Stimulated activated CD4-positive, alpha-beta T cell treated with anti-CD3 and anti-CD28 coated beads, Interleukin-12 subunit alpha, Interleukin-12 subunit beta, amount 100 ng/mL, for 48 hours (primary cell): ENCODE measurements around the gene COQ4.
"Not testable (repeated sequence)": the region's sequence is repeated elsewhere in the genome, so short reads cannot be mapped to it uniquely, and the experiment has no call there.

Experiments
- DNase-seq, 3 donors: peaks; one replicate each; pipeline ENCODE4 v3.0.0-alpha.2; 2020; ENCODE audit warnings: low read depth in 2 of 3, low spot score in 1 of 3

Gene COQ4

GRCh38 chr9:128322404-128323211 is at the start of gene COQ4, which contains the start of gene TRUB2:
TSS of gene COQ4 (plus strand) at chr9:128322839. CDS start at chr9:128322859, 20 bp downstream.
TSS of gene TRUB2 (minus strand) at chr9:128322447. CDS start at chr9:128322408, 39 bp downstream.
- DNase-seq: peak; percentile 87 to 92 (median 91)

- no peak for DNase-seq
These were observed 48.4 kb upstream of the COQ4 start for GRCh38 chr9:128274245-128274644.

DNA sequence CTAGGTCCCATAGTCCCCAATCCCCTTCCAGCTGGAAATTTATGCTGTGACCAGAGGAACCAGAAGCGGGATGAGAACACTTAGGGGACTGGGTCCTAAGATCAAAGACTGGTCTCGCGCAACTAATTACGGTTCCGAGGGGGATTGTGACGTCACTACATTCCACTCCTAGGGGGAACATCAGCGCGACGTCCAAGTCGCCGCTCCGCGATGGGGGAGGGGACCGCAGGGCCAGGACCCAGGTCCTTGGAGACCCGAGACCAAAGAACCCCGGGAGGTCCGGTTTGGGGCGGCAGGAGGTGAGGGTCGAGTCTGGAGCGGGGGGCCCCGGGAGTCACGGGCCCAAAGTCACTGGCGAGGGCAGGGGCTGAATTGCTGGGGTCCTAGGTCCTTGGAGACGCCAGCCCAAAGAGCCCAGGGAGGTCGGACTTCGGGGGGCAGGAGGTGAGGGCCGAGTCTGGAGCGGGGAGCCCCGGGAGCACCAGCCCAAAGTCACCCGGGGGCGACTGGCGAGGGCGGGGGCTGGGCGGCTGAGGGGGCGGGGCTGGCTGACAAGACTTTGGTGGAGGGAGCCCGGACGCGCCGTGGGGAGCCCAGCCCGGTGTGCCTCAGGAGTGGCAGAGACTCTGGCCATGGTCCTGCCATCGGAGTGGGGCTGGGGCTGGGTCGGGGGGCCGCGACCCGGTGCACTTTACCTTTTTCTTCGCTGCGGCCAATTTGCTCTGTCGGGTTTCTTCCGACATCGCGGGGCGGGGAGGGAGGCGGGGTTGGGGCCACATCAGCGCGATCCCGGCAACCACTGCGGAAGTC is 47.2 kb upstream of the COQ4 start, which contains the start of gene GOLGA2:
Gene GOLGA2, minus strand, starts transcription at position 810 of the 810 bp plus-strand sequence. Its CDS starts 31 bp downstream, at position 779.
- DNase-seq: no peak

- peak; percentile 100 for DNase-seq
These were observed 46.5 kb upstream of the COQ4 start, which contains the start of gene SWI5 for GRCh38 chr9:128276008-128276573. TSS of gene SWI5 (plus strand) at chr9:128276276.

DNA sequence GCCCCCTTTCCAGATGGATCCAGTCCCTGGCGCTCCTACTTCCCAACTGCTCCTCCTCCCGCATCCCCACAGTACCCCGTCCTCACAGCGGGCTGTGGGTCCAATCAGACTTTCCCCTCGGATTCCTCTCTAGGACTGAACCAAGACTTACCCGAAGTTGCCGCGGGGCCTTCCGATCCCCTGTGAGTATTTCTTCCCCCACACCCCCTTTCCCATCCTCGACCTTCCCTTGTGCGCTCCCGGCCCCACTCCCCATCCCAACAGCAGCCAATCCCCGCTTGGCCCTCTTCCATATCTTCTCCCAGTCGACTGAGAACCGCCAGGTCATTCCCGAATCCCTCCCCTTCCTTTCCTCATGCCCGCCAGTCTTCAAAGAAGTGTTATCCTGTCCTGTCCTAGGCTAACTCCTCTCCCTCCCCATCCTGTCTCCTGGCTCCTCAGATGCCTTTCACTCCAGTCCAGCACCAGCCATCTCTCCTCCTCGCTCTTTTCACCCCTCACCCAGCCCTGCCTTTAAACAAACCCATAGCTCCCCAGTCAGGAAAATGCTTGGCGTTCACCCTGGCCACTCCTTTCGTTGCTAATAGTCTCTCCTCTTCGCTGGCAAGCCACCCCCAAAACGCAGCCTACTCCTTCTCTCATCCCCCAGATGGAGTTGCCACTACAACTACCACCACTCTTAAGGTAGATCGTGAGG is 45.9 kb upstream of the COQ4 start:
- DNase-seq: no peak

GRCh38 chr9:128279088-128280073 is 43.3 kb upstream of the COQ4 start:
- DNase-seq: not testable (repeated sequence)

DNA sequence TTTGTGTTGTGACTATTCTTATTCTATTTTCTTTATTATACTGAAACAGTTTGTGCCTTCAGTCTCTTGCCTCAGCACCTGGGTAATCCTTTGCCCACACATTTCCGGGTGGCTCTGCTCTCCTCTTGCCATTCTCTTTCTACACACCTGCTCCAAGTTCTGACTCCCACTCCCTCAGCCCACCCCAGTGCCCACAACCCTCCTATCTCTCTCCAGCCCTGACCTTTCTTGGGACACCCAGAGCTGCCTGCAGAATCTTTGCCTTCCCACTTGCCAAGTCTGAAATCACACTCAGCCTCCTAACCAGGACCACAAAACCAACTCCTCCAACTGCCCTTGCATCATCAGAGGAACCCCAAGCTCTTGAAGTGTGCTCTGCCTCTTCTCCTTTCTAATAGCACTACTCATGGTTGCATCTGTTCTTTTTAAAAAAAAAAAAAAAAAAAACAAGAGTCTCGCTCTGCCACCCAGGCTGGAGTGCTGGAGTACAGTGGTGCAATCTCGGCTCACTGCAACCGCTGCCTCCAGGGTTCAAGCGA is 42.5 kb upstream of the COQ4 start:
- DNase-seq: no peak

DNA sequence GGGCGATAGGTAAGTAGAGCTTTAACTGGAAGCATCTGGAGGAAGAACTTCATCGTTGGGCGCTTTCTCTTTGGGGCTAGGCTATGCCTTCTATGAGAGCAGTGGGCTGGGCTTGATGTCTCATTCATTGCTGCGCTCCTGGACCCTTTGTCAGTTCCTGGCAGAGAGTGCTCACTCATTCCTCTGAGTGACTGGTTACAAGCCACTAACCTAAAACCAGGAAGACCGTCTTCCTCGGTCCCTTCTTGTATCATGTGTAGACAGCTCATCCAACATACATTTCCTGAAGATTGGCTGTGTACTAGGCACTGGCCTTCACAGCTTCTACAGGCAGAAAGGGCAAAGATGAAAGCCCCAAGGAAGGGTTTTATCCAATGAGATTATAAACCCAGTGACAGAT is 40.1 kb upstream of the COQ4 start:
- no peak for DNase-seq

DNA sequence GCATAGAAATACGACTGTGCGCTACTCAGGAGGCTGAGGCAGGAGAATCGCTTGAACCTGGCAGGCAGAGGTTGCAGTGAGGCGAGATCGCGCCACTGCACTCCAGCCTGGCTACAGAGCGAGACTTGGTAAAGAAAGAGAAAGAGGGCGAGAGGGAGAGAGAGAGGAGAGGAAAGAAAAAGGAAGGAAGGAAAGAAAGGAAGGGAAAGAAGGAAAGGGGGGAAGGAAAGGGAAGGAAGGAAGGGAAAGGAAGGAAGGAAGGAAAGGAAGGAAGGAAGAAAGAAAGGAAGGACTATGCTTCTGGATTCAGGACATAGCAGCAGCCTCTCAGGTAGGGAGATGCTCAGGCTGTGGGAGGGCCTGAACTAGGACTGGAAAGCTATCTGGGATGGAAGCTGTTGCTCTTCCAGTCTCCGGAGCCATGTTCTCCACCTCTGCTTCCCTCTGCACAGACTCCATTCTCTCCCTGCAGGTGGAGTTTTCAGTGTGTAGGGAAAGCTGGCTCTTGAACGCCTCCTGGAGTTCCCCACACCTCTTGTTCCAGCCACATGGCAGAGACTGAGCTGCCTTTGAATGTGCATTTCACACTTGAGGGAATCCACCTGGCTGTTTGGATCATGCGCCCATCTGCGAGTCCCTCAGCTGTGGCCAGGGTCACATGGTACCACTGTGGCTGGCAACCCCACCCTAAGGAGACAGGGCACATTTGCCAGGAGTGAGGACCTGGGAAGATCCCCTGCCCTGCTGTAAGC is 37.4 kb upstream of the COQ4 start:
- no peak for DNase-seq

DNA sequence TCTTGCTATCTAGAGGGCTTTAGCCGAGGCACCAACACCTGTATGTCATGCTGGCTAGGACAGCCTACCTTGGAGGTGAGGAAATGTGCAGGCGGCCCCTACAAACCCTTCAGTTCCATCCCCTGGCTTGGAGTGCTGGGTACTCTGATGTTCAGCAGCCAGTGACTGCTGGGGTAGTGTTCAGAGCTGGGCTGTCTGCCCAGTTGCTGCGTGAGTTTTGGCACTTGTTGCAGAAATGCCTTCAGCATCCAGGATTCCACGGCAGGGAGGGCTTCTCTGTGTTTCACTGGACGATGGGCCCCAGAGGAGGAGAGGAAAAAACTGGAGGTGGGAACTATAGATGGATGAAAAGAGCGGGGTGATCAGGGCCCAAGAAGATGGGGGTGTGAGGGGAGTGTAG is 36.2 kb upstream of the COQ4 start:
- no peak for DNase-seq

DNA sequence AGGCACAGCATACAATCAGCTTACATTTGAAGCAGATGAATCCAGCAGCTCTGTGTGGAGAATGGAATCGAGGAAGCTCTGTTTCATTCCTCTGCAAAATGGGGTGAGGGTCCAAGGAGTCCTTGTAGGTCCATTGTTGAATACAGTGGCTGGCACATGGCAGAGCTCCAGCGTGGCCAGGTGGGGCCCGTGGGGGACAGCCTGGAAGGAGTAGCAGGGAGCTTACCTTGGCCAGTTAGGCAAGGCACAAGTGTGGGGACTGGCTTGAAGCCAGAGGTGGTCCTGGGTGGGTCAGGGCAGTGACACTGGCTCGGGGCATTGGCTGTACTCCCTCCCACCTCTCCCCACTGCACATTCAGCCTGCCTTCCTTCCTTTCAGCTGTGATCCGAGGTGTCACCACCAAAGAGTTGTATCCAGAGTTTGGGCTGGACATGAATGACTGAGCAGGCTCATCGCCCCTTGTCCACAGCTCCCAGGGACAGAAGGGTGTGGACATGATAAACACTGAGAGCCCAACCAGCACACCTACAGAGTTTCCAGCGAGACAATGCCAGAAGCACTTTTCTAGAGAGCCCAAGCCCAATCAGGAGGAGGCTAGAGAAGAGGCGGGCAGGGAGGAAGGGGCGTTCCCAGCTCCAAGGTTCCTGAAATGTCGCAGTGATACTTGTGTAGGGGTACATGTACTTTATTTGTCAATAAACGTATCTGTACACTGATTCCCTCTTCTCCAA is 34.2 kb upstream of the COQ4 start:
- DNase-seq: no peak

GRCh38 chr9:128292009-128292408 is 30.6 kb upstream of the COQ4 start:
- DNase-seq: no peak

DNA sequence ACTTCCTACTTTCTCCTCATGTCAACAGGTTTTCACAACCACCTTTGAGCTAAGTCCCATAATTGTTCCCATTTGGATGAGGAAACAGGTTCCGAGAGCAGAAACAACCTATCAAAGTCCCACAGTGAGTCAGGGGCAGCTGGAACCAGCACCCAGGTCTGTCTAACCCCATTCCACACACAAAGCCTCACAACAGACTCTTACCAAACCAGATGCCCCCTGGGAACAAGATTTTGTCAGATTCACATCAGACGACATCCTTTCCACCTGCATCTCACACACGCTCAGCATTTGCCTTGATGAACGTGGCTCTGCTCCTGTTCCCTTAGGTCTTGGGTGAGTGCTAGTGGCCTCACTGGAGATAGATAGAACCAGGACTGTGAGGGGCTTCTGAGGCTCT is 29.5 kb upstream of the COQ4 start:
- no peak for DNase-seq

DNA sequence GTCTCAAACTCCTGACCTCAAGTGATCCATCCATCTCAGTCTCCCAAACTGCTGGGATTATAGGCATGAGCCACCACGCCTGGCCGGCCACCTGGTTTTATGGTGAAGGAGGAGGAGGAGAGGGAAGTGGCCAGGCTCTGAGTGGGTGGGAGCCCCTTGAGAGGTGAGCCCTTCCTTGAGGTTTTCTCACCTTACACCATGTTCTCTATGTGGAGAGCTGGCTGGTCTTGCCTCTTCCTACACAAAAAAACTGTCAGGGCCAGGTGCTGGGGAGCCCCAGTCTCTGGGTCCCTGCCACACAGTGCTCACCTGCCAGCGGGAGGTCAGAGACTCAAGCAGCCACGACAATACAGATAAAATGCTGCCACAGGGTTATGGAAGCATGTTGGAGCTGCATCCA is 28.5 kb upstream of the COQ4 start:
- no peak for DNase-seq

DNA sequence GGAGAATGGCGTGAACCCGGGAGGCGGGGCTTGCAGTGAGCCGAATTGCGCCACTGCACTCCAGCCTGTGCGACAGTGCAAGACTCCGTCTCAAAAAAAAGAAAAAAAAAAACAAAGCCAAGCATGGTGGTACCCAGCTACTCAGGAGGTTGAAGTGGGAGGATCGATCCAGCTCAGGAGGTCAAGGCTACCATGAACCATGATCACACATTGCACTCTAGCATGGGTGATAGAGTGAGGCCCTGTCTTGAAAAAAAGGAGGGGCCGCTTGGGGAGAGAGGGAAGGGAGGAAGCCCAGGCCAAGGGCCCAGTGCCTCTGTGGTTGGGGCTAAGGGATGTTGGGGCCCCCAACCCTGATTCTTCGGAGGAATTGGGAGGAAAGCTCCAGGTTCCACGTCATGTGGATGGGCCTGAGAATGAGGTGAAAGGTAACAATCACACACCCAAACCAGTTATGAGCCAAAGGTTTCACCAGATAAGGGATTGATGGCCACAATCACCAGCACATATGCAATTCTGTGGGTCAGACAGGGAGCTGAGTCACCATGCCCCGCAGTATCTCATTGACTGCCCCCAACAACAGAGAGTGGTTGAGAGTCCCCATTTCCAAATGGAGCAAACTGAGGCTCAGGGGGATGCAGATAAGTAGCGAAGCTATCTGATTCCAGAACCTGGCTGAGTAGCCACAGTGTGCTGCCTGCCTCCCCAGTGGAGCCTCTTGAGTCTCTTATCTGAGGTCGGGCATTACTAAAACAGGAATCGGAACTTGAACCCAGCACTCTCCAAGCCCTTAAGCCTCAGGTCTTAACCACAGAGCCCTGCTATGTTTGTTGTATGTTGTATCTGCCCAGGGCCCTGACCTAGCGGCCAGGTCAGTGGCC is 26.1 kb upstream of the COQ4 start:
- DNase-seq: no peak

- DNase-seq: no peak
These were observed 25.3 kb upstream of the COQ4 start for GRCh38 chr9:128297221-128297773.
